ENCODE results near the gene CD44. TPM values are rescaled to one million over a fixed set of nuclear protein-coding genes. Genes with fewer than 3 reads are reported as not detected.

Gene CD44
- polyA plus RNA-seq, 1 of the 3 experiments (the other 2 are of a cell fraction) = 457 TPM

DNA sequence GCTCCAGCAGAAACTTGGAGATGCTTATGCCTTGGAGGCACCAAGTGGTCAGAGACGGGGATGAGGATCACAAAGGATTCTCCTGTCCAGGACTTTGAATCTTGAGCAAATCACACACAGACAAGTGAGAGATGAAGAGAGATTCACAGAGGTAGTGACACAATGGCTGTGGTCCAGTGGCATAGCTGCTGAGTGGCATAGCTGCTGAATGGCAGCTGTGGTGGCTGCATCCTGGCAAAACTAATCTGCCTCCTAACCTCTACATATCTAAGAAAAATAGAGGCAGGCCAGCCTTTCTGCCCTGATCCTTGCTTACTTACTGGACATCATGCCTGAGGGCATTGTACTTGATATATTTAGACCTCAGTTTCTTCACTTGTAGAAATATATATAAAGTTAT, 102.6 kb downstream of the CD44 start (continued):
- TF ChIP-seq MEF2A (IDR thresholded peaks at IDR 0.05; ENCODE audit: borderline replicate concordance, low read depth) (no peak), YY1 (IDR thresholded peaks at IDR 0.05; ENCODE audit: low read depth) (no peak), FOXJ3 (CRISPR knock-in tag; IDR thresholded peaks at IDR 0.05) (no peak), SMC3 (IDR thresholded peaks at IDR 0.05; ENCODE audit: low read depth, low read length) (no peak), NFIC (IDR thresholded peaks at IDR 0.05; ENCODE audit: borderline replicate concordance) (no peak), POLR2AphosphoS5 (IDR thresholded peaks at IDR 0.05; ENCODE audit: low read depth, low read length) (no peak)
- TF ChIP-seq, protein P1, sequence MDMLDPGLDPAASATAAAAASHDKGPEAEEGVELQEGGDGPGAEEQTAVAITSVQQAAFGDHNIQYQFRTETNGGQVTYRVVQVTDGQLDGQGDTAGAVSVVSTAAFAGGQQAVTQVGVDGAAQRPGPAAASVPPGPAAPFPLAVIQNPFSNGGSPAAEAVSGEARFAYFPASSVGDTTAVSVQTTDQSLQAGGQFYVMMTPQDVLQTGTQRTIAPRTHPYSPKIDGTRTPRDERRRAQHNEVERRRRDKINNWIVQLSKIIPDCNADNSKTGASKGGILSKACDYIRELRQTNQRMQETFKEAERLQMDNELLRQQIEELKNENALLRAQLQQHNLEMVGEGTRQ (IDR thresholded peaks at IDR 0.05; ENCODE audit: borderline replicate concordance, low read depth, low read length) = no peak
- TF ChIP-seq, protein P2, sequence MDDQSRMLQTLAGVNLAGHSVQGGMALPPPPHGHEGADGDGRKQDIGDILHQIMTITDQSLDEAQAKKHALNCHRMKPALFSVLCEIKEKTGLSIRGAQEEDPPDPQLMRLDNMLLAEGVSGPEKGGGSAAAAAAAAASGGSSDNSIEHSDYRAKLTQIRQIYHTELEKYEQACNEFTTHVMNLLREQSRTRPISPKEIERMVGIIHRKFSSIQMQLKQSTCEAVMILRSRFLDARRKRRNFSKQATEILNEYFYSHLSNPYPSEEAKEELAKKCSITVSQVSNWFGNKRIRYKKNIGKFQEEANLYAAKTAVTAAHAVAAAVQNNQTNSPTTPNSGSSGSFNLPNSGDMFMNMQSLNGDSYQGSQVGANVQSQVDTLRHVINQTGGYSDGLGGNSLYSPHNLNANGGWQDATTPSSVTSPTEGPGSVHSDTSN (IDR thresholded peaks at IDR 0.05) = no peak

DNA sequence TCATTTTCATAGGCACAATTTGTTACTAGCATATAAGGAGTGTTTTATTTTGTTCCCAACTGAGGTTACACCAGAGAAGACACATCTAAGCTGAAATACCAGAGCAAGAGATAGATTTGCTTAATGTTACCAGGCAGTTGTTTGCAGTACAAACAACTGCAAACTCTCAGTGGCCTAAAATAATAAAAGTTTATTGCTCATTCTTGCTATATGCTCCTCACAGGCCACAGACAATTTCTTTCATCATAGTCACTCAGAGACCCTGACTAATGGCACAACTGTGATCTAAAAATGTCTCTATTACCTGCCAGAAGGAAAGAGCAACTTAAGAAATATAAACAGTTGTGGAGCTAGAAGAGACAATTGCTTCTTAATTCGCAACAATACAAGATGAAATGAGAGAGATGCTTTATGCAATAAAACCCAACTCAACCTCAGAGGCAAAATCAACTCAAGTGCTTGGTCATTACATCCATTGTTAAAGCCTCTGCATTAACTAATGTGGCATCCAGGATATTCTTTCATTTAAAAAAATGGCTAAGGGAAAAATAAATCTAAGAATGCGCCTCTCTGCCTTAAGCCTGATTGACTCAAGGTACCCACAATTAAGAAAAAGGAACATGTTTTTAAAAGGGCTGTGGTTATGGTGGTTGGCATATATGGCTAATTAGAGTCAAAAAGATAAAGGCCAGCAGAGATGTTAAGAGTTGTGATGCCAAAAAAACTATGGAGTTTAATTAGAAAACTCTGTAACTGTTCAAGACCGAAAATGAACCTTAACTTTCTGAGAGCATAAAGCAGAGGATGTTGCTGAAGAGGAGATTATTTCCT, 103.7 kb downstream of the CD44 start:
- H2AFZ ChIP-seq (ENCODE audit: low read depth) = no peak overlapping the region
- no peak overlapping the region for H3K4me2 ChIP-seq
- ChIA-PET POLR2A (no interaction called here), CTCF (interaction anchor here (3.5 kb wide), 1 partner anchor 316 kb away, joined by 14 read pairs; no protein-coding TSS in a partner anchor)
- no peaks in the 10 kb centered on the region for H3K9me2 ChIP-seq
- no peaks in the 10 kb centered on the region for H3K9me3 ChIP-seq
- no peak for DNase-seq
- H3K9ac ChIP-seq = no peak overlapping the region
- H3K27me3 ChIP-seq (ENCODE audit: insufficient read depth) = no peaks in the 10 kb centered on the region
- no peak overlapping the region for H3K4me3 ChIP-seq (ENCODE audit: low read depth in 2 of 2, low read length in 1 of 2)
- H3K4me1 ChIP-seq (ENCODE audit: control insufficient read depth in 1 of 2, insufficient read depth in 2 of 2, low read depth in 1 of 2, low read length in 1 of 2) = peaks cover 0 to 2% of the 10 kb centered on the region in 2 experiments; a peak in 2 of 4 replicates
- no peaks in the 10 kb centered on the region for H4K20me1 ChIP-seq (ENCODE audit: insufficient read depth)
- peaks cover 6% of the 10 kb centered on the region for H3F3A ChIP-seq (replicated peaks; ENCODE audit: insufficient read depth)
- H3K79me2 ChIP-seq (ENCODE audit: insufficient read depth) = no peaks in the 10 kb centered on the region
- TF ChIP-seq TCF12 (IDR thresholded peaks at IDR 0.05) (no peak), RAD21 (IDR thresholded peaks at IDR 0.05; ENCODE audit: low read length) (no peak)
- peak overlapping the region in 1 of 2 experiments; percentile 33; a peak in 2 of 4 replicates for H3K27ac ChIP-seq (ENCODE audit: low read depth in 2 of 2, low read length in 1 of 2)
- 90% methylated on average over 3 of the region's 3 CpGs for WGBS (ENCODE audit: low lambda C conversion rate)
- no peaks in the 10 kb centered on the region for H3K36me3 ChIP-seq (replicated peaks in 1 of 2; ENCODE audit: control insufficient read depth in 1 of 2, insufficient read depth in 2 of 2, low read length in 1 of 2)

DNA sequence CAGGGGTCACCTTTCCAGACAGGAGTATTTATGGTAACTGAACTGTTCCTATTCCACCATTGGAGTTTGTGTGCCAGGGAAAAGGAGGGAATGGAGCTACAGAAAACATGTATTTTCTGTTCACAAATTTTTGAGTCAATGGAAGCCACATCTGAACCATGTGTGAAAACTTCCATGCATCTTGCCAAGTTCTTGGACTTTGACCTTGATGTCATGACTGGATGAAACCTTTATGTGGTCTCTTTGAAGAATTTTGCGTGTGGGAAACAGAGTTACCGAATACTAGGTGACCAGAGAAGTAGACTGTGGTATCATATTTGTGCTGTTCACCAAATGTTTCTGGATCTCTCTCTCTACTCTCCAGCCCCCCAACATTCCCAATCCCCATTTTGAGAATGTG, 104.8 kb downstream of the CD44 start:
- Histone ChIP-seq H3K27me3 (ENCODE audit: insufficient read depth) (no peaks in the 10 kb centered on the region), H3K36me3 (replicated peaks in 1 of 2; ENCODE audit: control insufficient read depth in 1 of 2, insufficient read depth in 2 of 2, low read length in 1 of 2) (no peaks in the 10 kb centered on the region), H2AFZ (ENCODE audit: low read depth) (no peak overlapping the region), H4K20me1 (ENCODE audit: insufficient read depth) (no peaks in the 10 kb centered on the region), H3K4me2 (no peak overlapping the region), H3F3A (replicated peaks; ENCODE audit: insufficient read depth) (peaks cover 6% of the 10 kb centered on the region), H3K4me3 (ENCODE audit: low read depth in 2 of 2, low read length in 1 of 2) (no peak overlapping the region), H3K4me1 (ENCODE audit: control insufficient read depth in 1 of 2, insufficient read depth in 2 of 2, low read depth in 1 of 2, low read length in 1 of 2) (no peaks in the 10 kb centered on the region; a peak in 1 of 4 replicates), H3K9me3 (no peaks in the 10 kb centered on the region), H3K9ac (no peak overlapping the region), H3K79me2 (ENCODE audit: insufficient read depth) (no peaks in the 10 kb centered on the region), H3K9me2 (no peaks in the 10 kb centered on the region), H3K27ac (ENCODE audit: low read depth in 2 of 2, low read length in 1 of 2) (no peak overlapping the region)
- ChIA-PET POLR2A (no interaction called here), CTCF (interaction anchor here (1.0 to 2.9 kb wide), 2 partner anchors 8 to 15 kb away, joined by 4 to 9 read pairs; no protein-coding TSS in a partner anchor)
- no peak for DNase-seq
- 79% methylated on average over 2 of the region's 2 CpGs for WGBS (ENCODE audit: low lambda C conversion rate)
- no peak for TF ChIP-seq EP300 (IDR thresholded peaks at IDR 0.05; ENCODE audit: borderline replicate concordance in 1 of 2, low read depth in 1 of 2, low read length in 1 of 2)
- no peak for TF ChIP-seq EZH2phosphoT487 (IDR thresholded peaks at IDR 0.05; ENCODE audit: borderline replicate concordance, low read depth)
- TF ChIP-seq MEF2A (IDR thresholded peaks at IDR 0.05; ENCODE audit: borderline replicate concordance, low read depth) = no peak
- TF ChIP-seq, protein P3, sequence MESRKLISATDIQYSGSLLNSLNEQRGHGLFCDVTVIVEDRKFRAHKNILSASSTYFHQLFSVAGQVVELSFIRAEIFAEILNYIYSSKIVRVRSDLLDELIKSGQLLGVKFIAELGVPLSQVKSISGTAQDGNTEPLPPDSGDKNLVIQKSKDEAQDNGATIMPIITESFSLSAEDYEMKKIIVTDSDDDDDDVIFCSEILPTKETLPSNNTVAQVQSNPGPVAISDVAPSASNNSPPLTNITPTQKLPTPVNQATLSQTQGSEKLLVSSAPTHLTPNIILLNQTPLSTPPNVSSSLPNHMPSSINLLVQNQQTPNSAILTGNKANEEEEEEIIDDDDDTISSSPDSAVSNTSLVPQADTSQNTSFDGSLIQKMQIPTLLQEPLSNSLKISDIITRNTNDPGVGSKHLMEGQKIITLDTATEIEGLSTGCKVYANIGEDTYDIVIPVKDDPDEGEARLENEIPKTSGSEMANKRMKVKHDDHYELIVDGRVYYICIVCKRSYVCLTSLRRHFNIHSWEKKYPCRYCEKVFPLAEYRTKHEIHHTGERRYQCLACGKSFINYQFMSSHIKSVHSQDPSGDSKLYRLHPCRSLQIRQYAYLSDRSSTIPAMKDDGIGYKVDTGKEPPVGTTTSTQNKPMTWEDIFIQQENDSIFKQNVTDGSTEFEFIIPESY (IDR thresholded peaks at IDR 0.05; ENCODE audit: borderline replicate concordance, low read depth) = no peak
- TF ChIP-seq, protein P4, sequence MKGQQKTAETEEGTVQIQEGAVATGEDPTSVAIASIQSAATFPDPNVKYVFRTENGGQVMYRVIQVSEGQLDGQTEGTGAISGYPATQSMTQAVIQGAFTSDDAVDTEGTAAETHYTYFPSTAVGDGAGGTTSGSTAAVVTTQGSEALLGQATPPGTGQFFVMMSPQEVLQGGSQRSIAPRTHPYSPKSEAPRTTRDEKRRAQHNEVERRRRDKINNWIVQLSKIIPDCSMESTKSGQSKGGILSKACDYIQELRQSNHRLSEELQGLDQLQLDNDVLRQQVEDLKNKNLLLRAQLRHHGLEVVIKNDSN (IDR thresholded peaks at IDR 0.05; ENCODE audit: borderline replicate concordance, low read depth) = no peak
- TF ChIP-seq FOXJ3 (CRISPR knock-in tag; IDR thresholded peaks at IDR 0.05) = no peak
- no peak for TF ChIP-seq NFIC (IDR thresholded peaks at IDR 0.05; ENCODE audit: borderline replicate concordance)
- TF ChIP-seq RCOR1 (IDR thresholded peaks at IDR 0.05; ENCODE audit: low read length) = no peak
- no peak for TF ChIP-seq RAD21 (IDR thresholded peaks at IDR 0.05; ENCODE audit: low read length)
- no peak for TF ChIP-seq YY1 (IDR thresholded peaks at IDR 0.05; ENCODE audit: low read depth)
- TF ChIP-seq ELF1 (IDR thresholded peaks at IDR 0.05) = no peak
- TF ChIP-seq GABPA (IDR thresholded peaks at IDR 0.05; ENCODE audit: low read depth) = no peak
- TF ChIP-seq, protein P5, sequence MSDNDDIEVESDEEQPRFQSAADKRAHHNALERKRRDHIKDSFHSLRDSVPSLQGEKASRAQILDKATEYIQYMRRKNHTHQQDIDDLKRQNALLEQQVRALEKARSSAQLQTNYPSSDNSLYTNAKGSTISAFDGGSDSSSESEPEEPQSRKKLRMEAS (IDR thresholded peaks at IDR 0.05; ENCODE audit: low read depth) = no peak
